Measurements from ENCODE around the gene C1orf53.

Gene C1orf53

GRCh38 chr1:197913495-197914276 lies 11.3 kb downstream of the C1orf53 start:
- no peak overlapping the region for H3K4me3 ChIP-seq (ENCODE audit: low read length)
- peaks cover 41% of the 10 kb centered on the region for H3K27me3 ChIP-seq (ENCODE audit: low read depth, low read length)
- H3K9ac ChIP-seq (ENCODE audit: low read length) = no peak overlapping the region
- no peaks in the 10 kb centered on the region for H3K79me2 ChIP-seq (ENCODE audit: low read length)
- H3K27ac ChIP-seq (ENCODE audit: low read length) = no peak overlapping the region
- no peaks in the 10 kb centered on the region for H3K36me3 ChIP-seq (replicated peaks; ENCODE audit: low read depth, low read length)
- H2AFZ ChIP-seq (ENCODE audit: low read depth, low read length) = no peak overlapping the region
- H3K4me1 ChIP-seq (ENCODE audit: low read length) = no peaks in the 10 kb centered on the region
- no peak overlapping the region for H3K4me2 ChIP-seq (ENCODE audit: low read length)
- H4K20me1 ChIP-seq (ENCODE audit: insufficient read depth, low read length) = no peaks in the 10 kb centered on the region
- TF ChIP-seq, protein P1, sequence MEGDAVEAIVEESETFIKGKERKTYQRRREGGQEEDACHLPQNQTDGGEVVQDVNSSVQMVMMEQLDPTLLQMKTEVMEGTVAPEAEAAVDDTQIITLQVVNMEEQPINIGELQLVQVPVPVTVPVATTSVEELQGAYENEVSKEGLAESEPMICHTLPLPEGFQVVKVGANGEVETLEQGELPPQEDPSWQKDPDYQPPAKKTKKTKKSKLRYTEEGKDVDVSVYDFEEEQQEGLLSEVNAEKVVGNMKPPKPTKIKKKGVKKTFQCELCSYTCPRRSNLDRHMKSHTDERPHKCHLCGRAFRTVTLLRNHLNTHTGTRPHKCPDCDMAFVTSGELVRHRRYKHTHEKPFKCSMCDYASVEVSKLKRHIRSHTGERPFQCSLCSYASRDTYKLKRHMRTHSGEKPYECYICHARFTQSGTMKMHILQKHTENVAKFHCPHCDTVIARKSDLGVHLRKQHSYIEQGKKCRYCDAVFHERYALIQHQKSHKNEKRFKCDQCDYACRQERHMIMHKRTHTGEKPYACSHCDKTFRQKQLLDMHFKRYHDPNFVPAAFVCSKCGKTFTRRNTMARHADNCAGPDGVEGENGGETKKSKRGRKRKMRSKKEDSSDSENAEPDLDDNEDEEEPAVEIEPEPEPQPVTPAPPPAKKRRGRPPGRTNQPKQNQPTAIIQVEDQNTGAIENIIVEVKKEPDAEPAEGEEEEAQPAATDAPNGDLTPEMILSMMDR (IDR thresholded peaks at IDR 0.05; ENCODE audit: low read depth, low read length) = no peak
- no peak for TF ChIP-seq EZH2phosphoT487 (IDR thresholded peaks at IDR 0.05; ENCODE audit: low read depth)
- no peaks in the 10 kb centered on the region for H3K9me3 ChIP-seq (ENCODE audit: insufficient read depth, low read length)

DNA sequence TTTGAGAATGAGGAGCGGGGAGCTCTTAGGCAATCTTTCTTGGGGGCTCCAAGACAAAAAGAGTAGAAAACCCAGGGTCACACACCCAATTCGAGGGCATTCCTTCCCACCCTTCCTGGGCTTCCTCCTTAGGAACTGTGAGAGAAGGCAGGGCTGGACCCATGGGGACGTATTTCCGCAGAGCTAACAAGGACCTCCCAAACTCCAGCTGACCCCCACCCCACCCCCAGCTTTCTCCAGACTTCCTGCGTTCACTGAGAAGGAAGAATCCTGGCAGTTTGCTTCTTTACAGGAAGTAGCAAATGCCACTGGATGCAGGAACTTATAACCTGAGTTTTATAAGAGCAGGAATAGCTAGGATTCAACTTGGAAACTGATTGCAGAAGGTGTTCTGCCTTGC lies 12.1 kb downstream of the C1orf53 start:
- Histone ChIP-seq H3K27me3 (ENCODE audit: low read depth, low read length) (peaks cover 36% of the 10 kb centered on the region), H3K36me3 (replicated peaks; ENCODE audit: low read depth, low read length) (no peaks in the 10 kb centered on the region), H3K79me2 (ENCODE audit: low read length) (no peaks in the 10 kb centered on the region), H2AFZ (ENCODE audit: low read depth, low read length) (no peak overlapping the region), H3K9me3 (ENCODE audit: insufficient read depth, low read length) (no peaks in the 10 kb centered on the region), H3K9ac (ENCODE audit: low read length) (no peak overlapping the region), H3K4me3 (ENCODE audit: low read length) (no peak overlapping the region), H3K27ac (ENCODE audit: low read length) (no peak overlapping the region), H3K4me2 (ENCODE audit: low read length) (no peak overlapping the region), H4K20me1 (ENCODE audit: insufficient read depth, low read length) (no peaks in the 10 kb centered on the region), H3K4me1 (ENCODE audit: low read length) (no peaks in the 10 kb centered on the region)
- TF ChIP-seq, protein P1 (IDR thresholded peaks at IDR 0.05; ENCODE audit: low read depth, low read length) = no peak

- H3K9ac ChIP-seq (ENCODE audit: low read length) = no peak overlapping the region
- no peak overlapping the region for H3K4me3 ChIP-seq (ENCODE audit: low read length)
- H3K36me3 ChIP-seq (replicated peaks; ENCODE audit: low read depth, low read length) = no peaks in the 10 kb centered on the region
- H3K27me3 ChIP-seq (ENCODE audit: low read depth, low read length) = peaks cover 28% of the 10 kb centered on the region
- no peak overlapping the region for H2AFZ ChIP-seq (ENCODE audit: low read depth, low read length)
- no peaks in the 10 kb centered on the region for H3K4me1 ChIP-seq (ENCODE audit: low read length)
- H3K9me3 ChIP-seq (ENCODE audit: insufficient read depth, low read length) = no peaks in the 10 kb centered on the region
- TF ChIP-seq EZH2phosphoT487 (IDR thresholded peaks at IDR 0.05; ENCODE audit: low read depth) = no peak
- TF ChIP-seq, protein P1 (IDR thresholded peaks at IDR 0.05; ENCODE audit: low read depth, low read length) = no peak
- no peak overlapping the region for H3K4me2 ChIP-seq (ENCODE audit: low read length)
- no peak overlapping the region for H3K27ac ChIP-seq (ENCODE audit: low read length)
- H4K20me1 ChIP-seq (ENCODE audit: insufficient read depth, low read length) = no peaks in the 10 kb centered on the region
- H3K79me2 ChIP-seq (ENCODE audit: low read length) = no peaks in the 10 kb centered on the region
Measured at GRCh38 chr1:197915260-197915861, 12.9 kb downstream of the C1orf53 start.

DNA sequence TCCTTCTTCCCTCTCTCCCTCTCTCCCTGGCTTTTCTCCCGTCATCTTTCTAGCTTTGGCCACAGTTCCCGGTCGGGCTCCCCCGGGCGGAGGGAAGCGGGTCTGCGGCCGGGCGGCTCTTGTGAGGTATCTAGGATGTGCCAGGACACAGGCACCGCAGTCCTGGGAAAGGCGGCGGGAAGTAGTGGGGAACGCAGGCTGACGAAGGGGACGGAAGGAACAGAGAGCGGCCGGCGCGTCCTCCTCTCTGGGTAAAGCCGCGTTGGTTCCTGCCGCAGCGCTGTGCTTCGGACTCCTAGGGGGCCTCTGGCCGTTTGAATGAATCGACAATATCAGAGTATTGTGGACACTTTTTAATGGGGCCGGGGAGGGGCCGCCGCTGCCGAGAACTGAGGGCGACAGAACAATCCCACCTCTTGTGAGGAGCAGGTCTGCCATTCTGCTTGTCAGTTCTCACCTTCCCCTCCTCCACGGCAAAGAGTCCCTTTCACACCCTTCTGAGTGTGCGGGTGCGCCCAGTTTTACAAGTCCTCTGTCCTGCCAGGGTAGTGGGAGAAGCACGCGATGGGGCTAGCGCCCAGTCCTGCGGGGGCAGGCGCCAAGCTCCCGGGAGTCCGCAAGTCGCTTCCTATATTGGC lies 13.6 kb downstream of the C1orf53 start:
- H3K27ac ChIP-seq (ENCODE audit: low read length) = no peak overlapping the region
- H2AFZ ChIP-seq (ENCODE audit: low read depth, low read length) = no peak overlapping the region
- TF ChIP-seq, protein P1 (IDR thresholded peaks at IDR 0.05; ENCODE audit: low read depth, low read length) = no peak
- no peak for TF ChIP-seq EZH2phosphoT487 (IDR thresholded peaks at IDR 0.05; ENCODE audit: low read depth)

More for the DNA sequence above, 13.6 kb downstream of the C1orf53 start:
- Histone ChIP-seq H3K9me3 (ENCODE audit: insufficient read depth, low read length) (no peaks in the 10 kb centered on the region), H3K4me2 (ENCODE audit: low read length) (no peak overlapping the region), H4K20me1 (ENCODE audit: insufficient read depth, low read length) (no peaks in the 10 kb centered on the region), H3K79me2 (ENCODE audit: low read length) (no peaks in the 10 kb centered on the region), H3K4me3 (ENCODE audit: low read length) (no peak overlapping the region), H3K4me1 (ENCODE audit: low read length) (no peaks in the 10 kb centered on the region), H3K36me3 (replicated peaks; ENCODE audit: low read depth, low read length) (no peaks in the 10 kb centered on the region), H3K9ac (ENCODE audit: low read length) (no peak overlapping the region), H3K27me3 (ENCODE audit: low read depth, low read length) (peaks cover 28% of the 10 kb centered on the region)
